ENCODE measurements around the gene C2orf80.

- no peak for TF ChIP-seq TARDBP (IDR thresholded peaks at IDR 0.05)
- no peak for TF ChIP-seq FOXK2 (IDR thresholded peaks at IDR 0.05)
- no peak for TF ChIP-seq BHLHE40 (IDR thresholded peaks at IDR 0.05; ENCODE audit: borderline replicate concordance)
- no peak for TF ChIP-seq ELF4 (IDR thresholded peaks at IDR 0.05)
- no peak for TF ChIP-seq FOXM1 (IDR thresholded peaks at IDR 0.05; ENCODE audit: borderline replicate concordance)
- TF ChIP-seq FOXA1 (IDR thresholded peaks at IDR 0.05): no peak
- no peak for TF ChIP-seq SP1 (IDR thresholded peaks at IDR 0.05)
- no peak for TF ChIP-seq SUZ12 (IDR thresholded peaks at IDR 0.05)
- TF ChIP-seq ZNF384 (IDR thresholded peaks at IDR 0.05): no peak
Measured at GRCh38 chr2:208125251-208125650, 64.6 kb downstream of the C2orf80 start.

Measured in HEK293T (cell line).